ENCODE data around the gene LPGAT1. TPM values are rescaled to one million over a fixed set of nuclear protein-coding genes. Genes with fewer than 3 reads are reported as not detected.

Gene LPGAT1
- total RNA-seq, 1 donor from 2014 or later = 73.2 TPM

GRCh38 chr1:211738096-211738690 lies 92.4 kb downstream of the LPGAT1 start:
- H3K36me3 Mint-ChIP-seq (ENCODE audit: unreplicated experiment) = peaks cover 3% of the 10 kb centered on the region
- H3K4me3 Mint-ChIP-seq (ENCODE audit: unreplicated experiment) = peak overlapping the region; percentile 16
- DNase-seq = no peak
- peak overlapping the region; percentile 28 for H3K27ac Mint-ChIP-seq (ENCODE audit: unreplicated experiment)
- peaks cover 5% of the 10 kb centered on the region for H3K27me3 Mint-ChIP-seq (ENCODE audit: unreplicated experiment)
- TF ChIP-seq CTCF (IDR thresholded peaks at IDR 0.05; ENCODE audit: partially characterized antibody, unreplicated experiment) = no peak
- H3K9me3 Mint-ChIP-seq (ENCODE audit: unreplicated experiment) = peaks cover 7% of the 10 kb centered on the region
- peaks cover 33% of the 10 kb centered on the region for H3K4me1 Mint-ChIP-seq (ENCODE audit: low read depth, unreplicated experiment)

GRCh38 chr1:211737115-211738035 lies 93.2 kb downstream of the LPGAT1 start:
- Mint-ChIP-seq H3K9me3 (ENCODE audit: unreplicated experiment) (peaks cover 5% of the 10 kb centered on the region), H3K36me3 (ENCODE audit: unreplicated experiment) (no peaks in the 10 kb centered on the region), H3K4me3 (ENCODE audit: unreplicated experiment) (no peak overlapping the region), H3K27ac (ENCODE audit: unreplicated experiment) (no peak overlapping the region), H3K27me3 (ENCODE audit: unreplicated experiment) (peaks cover 5% of the 10 kb centered on the region), H3K4me1 (ENCODE audit: low read depth, unreplicated experiment) (peaks cover 31% of the 10 kb centered on the region)
- DNase-seq = no peak
- no peak for TF ChIP-seq CTCF (IDR thresholded peaks at IDR 0.05; ENCODE audit: partially characterized antibody, unreplicated experiment)

- no peak for TF ChIP-seq CTCF (IDR thresholded peaks at IDR 0.05; ENCODE audit: partially characterized antibody, unreplicated experiment)
- no peak for DNase-seq
- H3K36me3 Mint-ChIP-seq (ENCODE audit: unreplicated experiment) = no peaks in the 10 kb centered on the region
- H3K4me3 Mint-ChIP-seq (ENCODE audit: unreplicated experiment) = peak overlapping the region; percentile 12
- H3K27ac Mint-ChIP-seq (ENCODE audit: unreplicated experiment) = no peak overlapping the region
- peaks cover 5% of the 10 kb centered on the region for H3K9me3 Mint-ChIP-seq (ENCODE audit: unreplicated experiment)
- H3K27me3 Mint-ChIP-seq (ENCODE audit: unreplicated experiment) = peaks cover 5% of the 10 kb centered on the region
- H3K4me1 Mint-ChIP-seq (ENCODE audit: low read depth, unreplicated experiment) = peaks cover 31% of the 10 kb centered on the region
Observed at GRCh38 chr1:211736351-211736915, 94.1 kb downstream of the LPGAT1 start.

GRCh38 chr1:211735208-211736170 lies 95.1 kb downstream of the LPGAT1 start:
- H3K9me3 Mint-ChIP-seq (ENCODE audit: unreplicated experiment) = peaks cover 5% of the 10 kb centered on the region
- H3K36me3 Mint-ChIP-seq (ENCODE audit: unreplicated experiment) = no peaks in the 10 kb centered on the region
- H3K27ac Mint-ChIP-seq (ENCODE audit: unreplicated experiment) = peak overlapping the region; percentile 10
- peaks cover 5% of the 10 kb centered on the region for H3K27me3 Mint-ChIP-seq (ENCODE audit: unreplicated experiment)
- peaks cover 31% of the 10 kb centered on the region for H3K4me1 Mint-ChIP-seq (ENCODE audit: low read depth, unreplicated experiment)
- DNase-seq = no peak
- TF ChIP-seq CTCF (IDR thresholded peaks at IDR 0.05; ENCODE audit: partially characterized antibody, unreplicated experiment) = no peak
- no peak overlapping the region for H3K4me3 Mint-ChIP-seq (ENCODE audit: unreplicated experiment)

Data from glutamatergic neuron (in vitro differentiated cells).